ENCODE measurements around the gene ERCC4.

GRCh38 chr16:13898233-13898632, 21.7 kb upstream of the ERCC4 start:
- TF ChIP-seq POLR2AphosphoS5 (IDR thresholded peaks at IDR 0.05) (no peak), CTCF (IDR thresholded peaks at IDR 0.05) (no peak)
